RWPE2 (cell line): Measurements from ENCODE around the gene TSTD2.
"Not testable (repeated sequence)": the region's sequence is repeated elsewhere in the genome, so short reads cannot be mapped to it uniquely, and the experiment has no call there.

Experiments used
- ATAC-seq: fragments of 200-7000 bp; cut with Tn5 transposase; 3 replicates; pipeline ENCODE4 v1.9.1; 2021; ENCODE audit warnings: low read depth
- DNase-seq: peaks from one replicate; pipeline ENCODE4 v3.0.0-alpha.2; 2020; ENCODE audit warnings: low spot score
- H3K27ac ChIP-seq: fragments of 450-650 bp; 2 replicates; pipeline ENCODE4 v1.5.1; 2017; ENCODE audit warnings: mild to moderate bottlenecking; ENCODE audit not compliant: poor library complexity, severe bottlenecking
- H3K27me3 ChIP-seq: fragments of 250-450 bp; sonication (Bioruptor Pico); 2 replicates; pipeline ENCODE4 v1.5.1; 2021; ENCODE audit warnings: mild to moderate bottlenecking, moderate library complexity; ENCODE audit not compliant: insufficient read depth, poor library complexity, severe bottlenecking
- H3K36me3 ChIP-seq: fragments of 250-450 bp; sonication (Bioruptor Pico); 2 replicates; pipeline ENCODE4 v1.5.1; 2020; ENCODE audit warnings: low read depth, mild to moderate bottlenecking, moderate library complexity
- H3K4me1 ChIP-seq: fragments of 250-450 bp; sonication (Bioruptor Pico); 2 replicates; pipeline ENCODE4 v1.5.1; 2021; ENCODE audit warnings: mild to moderate bottlenecking, moderate library complexity; ENCODE audit not compliant: insufficient read depth, poor library complexity, severe bottlenecking
- H3K4me3 ChIP-seq: fragments of 250-450 bp; sonication (Bioruptor Pico); 2 replicates; pipeline ENCODE4 v1.5.1; 2021; ENCODE audit warnings: mild to moderate bottlenecking, moderate library complexity; ENCODE audit not compliant: severe bottlenecking
- H3K9me3 ChIP-seq: fragments of 250-450 bp; sonication (Bioruptor Pico); 2 replicates; pipeline ENCODE4 v1.5.1; 2021; ENCODE audit warnings: mild to moderate bottlenecking, moderate library complexity; ENCODE audit not compliant: severe bottlenecking
- TF ChIP-seq, protein P1 (sequence below): fragments of 450-650 bp; IDR thresholded peaks from one replicate; pipeline ENCODE4 v1.5.1; 2017; ENCODE audit warnings: mild to moderate bottlenecking, moderate library complexity; ENCODE audit not compliant: poor library complexity, severe bottlenecking

Gene TSTD2

DNA sequence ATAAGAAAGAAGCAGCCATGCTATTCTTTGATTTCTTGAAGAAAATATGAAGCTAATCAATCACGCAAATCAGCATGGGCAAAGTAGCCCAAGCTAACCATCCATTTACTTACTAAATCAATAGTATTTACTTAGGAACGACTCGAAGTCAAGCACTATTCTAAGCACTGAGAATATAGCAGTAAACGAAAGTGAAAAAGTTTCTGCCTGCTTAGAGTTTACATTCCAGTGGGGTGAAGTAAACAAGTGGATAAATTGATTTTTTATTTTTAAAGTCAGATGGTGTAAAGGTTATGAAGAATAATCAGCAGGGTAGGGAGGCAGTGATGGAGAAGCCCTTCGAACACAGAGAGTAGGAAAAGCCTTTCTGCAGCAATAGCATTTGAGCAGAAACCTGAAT lies 5.5 kb downstream of the TSTD2 start:
- no peaks in the 10 kb centered on the region for H3K4me1 ChIP-seq
- TF ChIP-seq, protein P1, sequence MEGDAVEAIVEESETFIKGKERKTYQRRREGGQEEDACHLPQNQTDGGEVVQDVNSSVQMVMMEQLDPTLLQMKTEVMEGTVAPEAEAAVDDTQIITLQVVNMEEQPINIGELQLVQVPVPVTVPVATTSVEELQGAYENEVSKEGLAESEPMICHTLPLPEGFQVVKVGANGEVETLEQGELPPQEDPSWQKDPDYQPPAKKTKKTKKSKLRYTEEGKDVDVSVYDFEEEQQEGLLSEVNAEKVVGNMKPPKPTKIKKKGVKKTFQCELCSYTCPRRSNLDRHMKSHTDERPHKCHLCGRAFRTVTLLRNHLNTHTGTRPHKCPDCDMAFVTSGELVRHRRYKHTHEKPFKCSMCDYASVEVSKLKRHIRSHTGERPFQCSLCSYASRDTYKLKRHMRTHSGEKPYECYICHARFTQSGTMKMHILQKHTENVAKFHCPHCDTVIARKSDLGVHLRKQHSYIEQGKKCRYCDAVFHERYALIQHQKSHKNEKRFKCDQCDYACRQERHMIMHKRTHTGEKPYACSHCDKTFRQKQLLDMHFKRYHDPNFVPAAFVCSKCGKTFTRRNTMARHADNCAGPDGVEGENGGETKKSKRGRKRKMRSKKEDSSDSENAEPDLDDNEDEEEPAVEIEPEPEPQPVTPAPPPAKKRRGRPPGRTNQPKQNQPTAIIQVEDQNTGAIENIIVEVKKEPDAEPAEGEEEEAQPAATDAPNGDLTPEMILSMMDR: no peak
- DNase-seq: no peak
- H3K4me3 ChIP-seq: no peak overlapping the region
- peaks cover 33% of the 10 kb centered on the region for H3K36me3 ChIP-seq
- no peaks in the 10 kb centered on the region for H3K27me3 ChIP-seq
- no peaks in the 10 kb centered on the region for H3K9me3 ChIP-seq
- ATAC-seq: no peak
- H3K27ac ChIP-seq: no peak overlapping the region

DNA sequence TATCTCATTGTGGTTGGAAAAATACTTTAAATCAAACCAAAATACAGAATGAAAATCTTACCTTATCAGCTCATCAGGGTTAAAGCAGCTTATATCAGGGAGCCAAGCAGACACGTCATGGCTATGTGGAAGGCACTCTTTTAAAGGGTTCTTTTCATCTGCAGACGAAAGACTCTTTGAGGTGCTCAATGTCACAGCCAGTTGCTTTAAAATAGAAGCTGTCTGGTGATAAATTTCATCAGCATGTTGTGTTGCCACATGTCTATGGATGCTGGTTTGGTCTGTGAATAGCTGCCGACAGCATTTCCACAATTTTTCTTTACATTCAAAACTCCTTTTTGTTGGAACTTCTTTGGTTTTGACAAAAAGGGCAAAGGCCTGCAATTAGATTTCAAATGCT lies 7.5 kb downstream of the TSTD2 start:
- Histone ChIP-seq H3K27ac (no peak overlapping the region), H3K27me3 (no peaks in the 10 kb centered on the region), H3K4me1 (no peaks in the 10 kb centered on the region), H3K4me3 (no peak overlapping the region), H3K9me3 (no peaks in the 10 kb centered on the region), H3K36me3 (peaks cover 43% of the 10 kb centered on the region)
- ATAC-seq (no peak), DNase-seq (no peak)
- TF ChIP-seq, protein P1: no peak

DNA sequence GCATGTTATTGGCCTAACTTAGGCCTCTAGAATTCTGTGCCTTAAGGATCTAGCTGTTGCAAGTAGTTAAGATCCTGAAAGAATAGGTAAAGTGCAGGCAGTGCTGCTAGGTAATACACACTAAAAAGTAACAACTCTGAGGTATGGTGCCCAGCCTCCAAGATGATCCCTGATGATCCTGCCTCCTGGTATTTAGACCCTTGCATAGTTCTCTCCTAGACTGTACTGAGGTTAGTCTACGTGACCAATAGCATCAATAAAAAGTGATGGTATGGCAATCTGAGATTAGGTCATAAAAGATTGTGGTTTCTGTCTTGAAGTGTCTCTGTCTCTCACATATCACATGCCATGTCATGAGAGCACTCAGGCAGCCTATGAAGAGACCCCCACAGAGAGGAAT lies 9.2 kb downstream of the TSTD2 start:
- H3K27ac ChIP-seq: no peak overlapping the region
- H3K4me1 ChIP-seq: no peaks in the 10 kb centered on the region
- no peak overlapping the region for H3K4me3 ChIP-seq
- no peaks in the 10 kb centered on the region for H3K27me3 ChIP-seq
- no peak for ATAC-seq
- no peak for DNase-seq
- H3K9me3 ChIP-seq: no peaks in the 10 kb centered on the region
- TF ChIP-seq, protein P1: no peak
- H3K36me3 ChIP-seq: peaks cover 51% of the 10 kb centered on the region

DNA sequence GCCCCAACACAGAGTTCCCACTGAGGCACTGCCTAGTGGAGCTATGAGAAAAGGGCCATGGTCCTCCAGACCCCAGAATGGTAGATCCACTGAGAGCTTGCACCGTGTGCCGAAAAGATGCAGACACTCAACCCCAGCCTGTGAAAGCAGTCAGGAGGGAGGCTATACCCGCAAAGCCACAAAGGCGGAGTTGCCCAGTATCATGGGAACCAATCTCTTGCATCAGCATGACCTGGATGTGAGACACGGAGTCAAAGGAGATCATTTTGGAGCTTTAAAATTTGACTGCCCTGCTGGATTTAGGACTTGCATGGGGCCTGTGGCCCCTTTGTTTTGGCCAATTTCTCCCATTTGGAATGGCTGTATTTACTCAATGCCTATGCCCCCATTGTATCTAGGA lies 10.7 kb downstream of the TSTD2 start:
- H3K36me3 ChIP-seq: peaks cover 52% of the 10 kb centered on the region
- not testable (repeated sequence) for ATAC-seq, H3K4me3 ChIP-seq, H3K9me3 ChIP-seq, H3K27me3 ChIP-seq, H3K4me1 ChIP-seq, DNase-seq, H3K27ac ChIP-seq

DNA sequence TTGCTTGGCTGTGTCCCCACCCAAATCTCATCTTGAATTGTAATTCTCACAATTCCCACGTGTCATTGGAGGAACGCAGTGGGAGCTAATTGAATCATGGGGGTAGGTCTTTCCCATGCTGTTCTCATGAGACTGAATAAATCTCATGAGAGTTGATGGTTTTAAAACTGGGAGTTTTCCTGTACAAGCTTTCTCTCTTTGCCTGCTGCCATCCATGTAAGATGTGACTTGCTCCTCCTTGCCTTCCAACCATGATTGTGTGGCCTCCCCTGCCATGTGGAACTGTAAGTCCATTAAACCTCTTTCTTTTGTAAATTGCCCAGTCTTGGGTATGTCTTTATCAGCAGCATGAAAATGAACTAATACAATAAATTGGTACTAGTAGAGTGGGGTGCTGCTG lies 13.1 kb downstream of the TSTD2 start:
- not testable (repeated sequence) for DNase-seq, H3K27me3 ChIP-seq, ATAC-seq, H3K4me3 ChIP-seq, H3K27ac ChIP-seq, H3K9me3 ChIP-seq, H3K4me1 ChIP-seq
- H3K36me3 ChIP-seq: peaks cover 48% of the 10 kb centered on the region

DNA sequence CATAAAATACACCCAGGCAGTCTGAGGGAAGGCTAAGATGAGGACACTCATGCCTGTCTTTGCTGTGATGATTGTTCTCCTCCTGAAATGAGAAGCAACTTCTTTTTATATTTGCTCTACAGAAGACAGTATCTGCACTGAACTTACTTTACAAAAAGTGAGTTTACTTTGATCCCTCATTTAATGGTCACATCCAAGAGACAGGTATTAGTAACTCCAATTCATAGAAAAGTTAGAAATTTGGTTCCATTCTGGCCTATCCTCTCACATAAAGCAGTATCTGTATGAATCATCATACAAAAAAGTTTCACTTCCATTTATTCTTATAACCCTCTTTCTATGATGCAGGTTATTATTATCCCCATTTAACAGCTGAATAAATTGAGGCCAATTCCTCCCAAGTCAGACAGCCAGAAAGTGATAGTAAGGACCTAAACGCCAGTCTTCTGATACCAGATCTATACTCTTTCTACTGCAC lies 15.2 kb downstream of the TSTD2 start:
- no peak for DNase-seq
- Histone ChIP-seq H3K36me3 (peaks cover 61% of the 10 kb centered on the region), H3K27me3 (no peaks in the 10 kb centered on the region), H3K27ac (no peak overlapping the region), H3K4me3 (no peak overlapping the region), H3K9me3 (no peaks in the 10 kb centered on the region), H3K4me1 (no peaks in the 10 kb centered on the region)
- ATAC-seq: no peak
- TF ChIP-seq, protein P1: no peak
